Stimulated activated effector memory CD8-positive, alpha-beta T cell treated with anti-CD3 and anti-CD28 coated beads, Interleukin-12 subunit alpha, Interleukin-12 subunit beta, amount 100 ng/mL, for 72 hours (primary cell): ENCODE data around the gene SERPINB1.

Experiments
- ATAC-seq: fragments of 150-1000 bp; cut with Tn5 transposase; 2 replicates; pipeline ENCODE4 v1.10.0; 2021
- DNase-seq, 2 donors: peaks; one replicate each; pipeline ENCODE4 v3.0.0; 2021 to 2022; ENCODE audit warnings: low spot score in 2 of 2
- H3K27ac Mint-ChIP-seq: one replicate; pipeline ENCODE4 v1.8.0; 2022; ENCODE audit warnings: mild to moderate bottlenecking, mixed read lengths
- H3K36me3 Mint-ChIP-seq: one replicate; pipeline ENCODE4 v1.8.0; 2022; ENCODE audit warnings: mild to moderate bottlenecking, mixed read lengths
- H3K4me1 Mint-ChIP-seq: one replicate; pipeline ENCODE4 v1.8.0; 2022; ENCODE audit warnings: mixed read lengths
- H3K4me3 Mint-ChIP-seq: one replicate; pipeline ENCODE4 v1.8.0; 2022; ENCODE audit warnings: mild to moderate bottlenecking, mixed read lengths
- H3K9me3 Mint-ChIP-seq: one replicate; pipeline ENCODE4 v1.8.0; 2022; ENCODE audit warnings: mixed read lengths

The SERPINB1 gene

GRCh38 chr6:2843138-2843740 is 1.6 kb upstream of the SERPINB1 start:
- Mint-ChIP-seq H3K4me1 (peaks cover 71% of the 10 kb centered on the region), H3K9me3 (no peaks in the 10 kb centered on the region), H3K4me3 (no peak overlapping the region), H3K36me3 (peaks cover 32% of the 10 kb centered on the region), H3K27ac (peak overlapping the region; percentile 50)
- no peak for DNase-seq
- no peak for ATAC-seq

- ATAC-seq (no peak), DNase-seq (no peak)
- peaks cover 65% of the 10 kb centered on the region for H3K4me1 Mint-ChIP-seq
- H3K36me3 Mint-ChIP-seq = peaks cover 43% of the 10 kb centered on the region
- no peaks in the 10 kb centered on the region for H3K9me3 Mint-ChIP-seq
- peak overlapping the region; percentile 87 for H3K4me3 Mint-ChIP-seq
- peak overlapping the region; percentile 92 for H3K27ac Mint-ChIP-seq
Measured at GRCh38 chr6:2842139-2842552, 483 bp upstream of the SERPINB1 start.

GRCh38 chr6:2840749-2841061 is 958 bp downstream of the SERPINB1 start:
- DNase-seq = no peak
- no peaks in the 10 kb centered on the region for H3K9me3 Mint-ChIP-seq
- peaks cover 57% of the 10 kb centered on the region for H3K36me3 Mint-ChIP-seq
- H3K4me3 Mint-ChIP-seq = peak overlapping the region; percentile 87
- ATAC-seq = no peak
- peaks cover 52% of the 10 kb centered on the region for H3K4me1 Mint-ChIP-seq
- peak overlapping the region; percentile 92 for H3K27ac Mint-ChIP-seq

- H3K9me3 Mint-ChIP-seq = no peaks in the 10 kb centered on the region
- H3K4me3 Mint-ChIP-seq = peak overlapping the region; percentile 87
- no peak for ATAC-seq
- peak overlapping the region; percentile 92 for H3K27ac Mint-ChIP-seq
- peaks cover 52% of the 10 kb centered on the region for H3K4me1 Mint-ChIP-seq
- DNase-seq = peak in 1 of 2 donors; percentile 49
- peaks cover 63% of the 10 kb centered on the region for H3K36me3 Mint-ChIP-seq
Measured at GRCh38 chr6:2839982-2840748, 1.5 kb downstream of the SERPINB1 start.

- DNase-seq = peak in 1 of 2 donors; percentile 48
- Mint-ChIP-seq H3K4me3 (peak overlapping the region; percentile 87), H3K9me3 (no peaks in the 10 kb centered on the region), H3K4me1 (peaks cover 57% of the 10 kb centered on the region), H3K36me3 (peaks cover 71% of the 10 kb centered on the region), H3K27ac (peak overlapping the region; percentile 92)
- ATAC-seq = no peak
Measured at GRCh38 chr6:2839195-2839981, 2.3 kb downstream of the SERPINB1 start.

- DNase-seq (no peak), ATAC-seq (no peak)
- Mint-ChIP-seq H3K9me3 (no peaks in the 10 kb centered on the region), H3K4me1 (peaks cover 49% of the 10 kb centered on the region), H3K36me3 (peaks cover 82% of the 10 kb centered on the region), H3K4me3 (no peak overlapping the region), H3K27ac (no peak overlapping the region)
Measured at GRCh38 chr6:2838251-2838650, 3.4 kb downstream of the SERPINB1 start.

GRCh38 chr6:2834262-2834661 is 7.4 kb downstream of the SERPINB1 start:
- H3K27ac Mint-ChIP-seq = no peak overlapping the region
- no peaks in the 10 kb centered on the region for H3K9me3 Mint-ChIP-seq
- H3K4me3 Mint-ChIP-seq = no peak overlapping the region
- DNase-seq = no peak
- peaks cover 15% of the 10 kb centered on the region for H3K4me1 Mint-ChIP-seq
- peaks cover 86% of the 10 kb centered on the region for H3K36me3 Mint-ChIP-seq
- no peak for ATAC-seq

- H3K4me3 Mint-ChIP-seq = no peak overlapping the region
- H3K4me1 Mint-ChIP-seq = peaks cover 11% of the 10 kb centered on the region
- no peak for DNase-seq
- peak overlapping the region; percentile 12 for H3K27ac Mint-ChIP-seq
- H3K36me3 Mint-ChIP-seq = peaks cover 58% of the 10 kb centered on the region
- no peak for ATAC-seq
- H3K9me3 Mint-ChIP-seq = no peaks in the 10 kb centered on the region
Measured at GRCh38 chr6:2831392-2831791, 10.3 kb downstream of the SERPINB1 start.

GRCh38 chr6:2830183-2830582 is 11.5 kb downstream of the SERPINB1 start:
- peaks cover 45% of the 10 kb centered on the region for H3K36me3 Mint-ChIP-seq
- no peaks in the 10 kb centered on the region for H3K9me3 Mint-ChIP-seq
- no peak overlapping the region for H3K4me3 Mint-ChIP-seq
- no peak overlapping the region for H3K27ac Mint-ChIP-seq
- no peak for DNase-seq
- peaks cover 11% of the 10 kb centered on the region for H3K4me1 Mint-ChIP-seq
- ATAC-seq = no peak

- peaks cover 2% of the 10 kb centered on the region for H3K4me1 Mint-ChIP-seq
- H3K36me3 Mint-ChIP-seq = peaks cover 36% of the 10 kb centered on the region
- ATAC-seq (no peak), DNase-seq (no peak)
- H3K9me3 Mint-ChIP-seq = no peaks in the 10 kb centered on the region
- H3K4me3 Mint-ChIP-seq = no peak overlapping the region
- no peak overlapping the region for H3K27ac Mint-ChIP-seq
Measured at GRCh38 chr6:2829253-2829652, 12.4 kb downstream of the SERPINB1 start.

GRCh38 chr6:2828629-2829028 is 13.0 kb downstream of the SERPINB1 start:
- H3K36me3 Mint-ChIP-seq = peaks cover 30% of the 10 kb centered on the region
- ATAC-seq (no peak), DNase-seq (no peak)
- no peaks in the 10 kb centered on the region for H3K9me3 Mint-ChIP-seq
- H3K4me3 Mint-ChIP-seq = no peak overlapping the region
- no peaks in the 10 kb centered on the region for H3K4me1 Mint-ChIP-seq
- no peak overlapping the region for H3K27ac Mint-ChIP-seq

- no peaks in the 10 kb centered on the region for H3K4me1 Mint-ChIP-seq
- H3K4me3 Mint-ChIP-seq = no peak overlapping the region
- H3K36me3 Mint-ChIP-seq = peaks cover 15% of the 10 kb centered on the region
- DNase-seq = no peak
- H3K27ac Mint-ChIP-seq = no peak overlapping the region
- ATAC-seq = no peak
- H3K9me3 Mint-ChIP-seq = no peaks in the 10 kb centered on the region
Measured at GRCh38 chr6:2827142-2827541, 14.5 kb downstream of the SERPINB1 start.

- no peak for DNase-seq
- H3K4me1 Mint-ChIP-seq = no peaks in the 10 kb centered on the region
- no peak for ATAC-seq
- H3K27ac Mint-ChIP-seq = no peak overlapping the region
- no peaks in the 10 kb centered on the region for H3K9me3 Mint-ChIP-seq
- H3K4me3 Mint-ChIP-seq = no peak overlapping the region
- H3K36me3 Mint-ChIP-seq = peaks cover 6% of the 10 kb centered on the region
Measured at GRCh38 chr6:2826131-2826530, 15.5 kb downstream of the SERPINB1 start.

- H3K4me3 Mint-ChIP-seq = no peak overlapping the region
- ATAC-seq = no peak
- peaks cover 15% of the 10 kb centered on the region for H3K4me1 Mint-ChIP-seq
- no peaks in the 10 kb centered on the region for H3K9me3 Mint-ChIP-seq
- H3K27ac Mint-ChIP-seq = no peak overlapping the region
- no peak for DNase-seq
- H3K36me3 Mint-ChIP-seq = no peaks in the 10 kb centered on the region
Measured at GRCh38 chr6:2823104-2823850, 18.4 kb downstream of the SERPINB1 start.

- no peak for DNase-seq
- no peak for ATAC-seq
- no peak overlapping the region for H3K4me3 Mint-ChIP-seq
- H3K9me3 Mint-ChIP-seq = peaks cover 4% of the 10 kb centered on the region
- H3K36me3 Mint-ChIP-seq = no peaks in the 10 kb centered on the region
- H3K27ac Mint-ChIP-seq = no peak overlapping the region
- H3K4me1 Mint-ChIP-seq = peaks cover 23% of the 10 kb centered on the region
Measured at GRCh38 chr6:2821554-2821953, 20.1 kb downstream of the SERPINB1 start.
